PFSK-1 (cell line): ENCODE data around the gene SP6.

Experiments
- FOXP2 ChIP-seq: optimal IDR thresholded peaks from 2 replicates; pipeline ENCODE3; 2011; ENCODE audit warnings: borderline replicate concordance, control low read depth, inconsistent platforms; ENCODE audit not compliant: insufficient read depth; ENCODE audit errors: extremely low read length, extremely low read depth
- POLR2AphosphoS5 ChIP-seq: IDR thresholded peaks from 2 replicates; pipeline ENCODE4 v1.6.1; 2012; ENCODE audit warnings: low read depth, mild to moderate bottlenecking, control low read depth, low read length, moderate library complexity
- SIN3A ChIP-seq: IDR thresholded peaks from 2 replicates; pipeline ENCODE4 v1.6.1; 2012; ENCODE audit warnings: mild to moderate bottlenecking, low read length, moderate library complexity, borderline replicate concordance; ENCODE audit not compliant: insufficient read depth
- TAF1 ChIP-seq: IDR thresholded peaks from 2 replicates; pipeline ENCODE4 v1.6.1; 2012; ENCODE audit warnings: low read length, control low read depth, borderline replicate concordance; ENCODE audit not compliant: insufficient read depth
- TF ChIP-seq, protein P1 (sequence below), 2 experiments: IDR thresholded peaks; 2 replicates each; pipeline versions ENCODE4 v1.6.1 to v1.8.0; 2011 to 2012; ENCODE audit warnings: low read depth in 2 of 2, low read length in 2 of 2, control low read depth in 1 of 2, inconsistent platforms in 1 of 2, mild to moderate bottlenecking in 1 of 2, moderate library complexity in 1 of 2; ENCODE audit not compliant: insufficient read depth in 1 of 2

DNA sequence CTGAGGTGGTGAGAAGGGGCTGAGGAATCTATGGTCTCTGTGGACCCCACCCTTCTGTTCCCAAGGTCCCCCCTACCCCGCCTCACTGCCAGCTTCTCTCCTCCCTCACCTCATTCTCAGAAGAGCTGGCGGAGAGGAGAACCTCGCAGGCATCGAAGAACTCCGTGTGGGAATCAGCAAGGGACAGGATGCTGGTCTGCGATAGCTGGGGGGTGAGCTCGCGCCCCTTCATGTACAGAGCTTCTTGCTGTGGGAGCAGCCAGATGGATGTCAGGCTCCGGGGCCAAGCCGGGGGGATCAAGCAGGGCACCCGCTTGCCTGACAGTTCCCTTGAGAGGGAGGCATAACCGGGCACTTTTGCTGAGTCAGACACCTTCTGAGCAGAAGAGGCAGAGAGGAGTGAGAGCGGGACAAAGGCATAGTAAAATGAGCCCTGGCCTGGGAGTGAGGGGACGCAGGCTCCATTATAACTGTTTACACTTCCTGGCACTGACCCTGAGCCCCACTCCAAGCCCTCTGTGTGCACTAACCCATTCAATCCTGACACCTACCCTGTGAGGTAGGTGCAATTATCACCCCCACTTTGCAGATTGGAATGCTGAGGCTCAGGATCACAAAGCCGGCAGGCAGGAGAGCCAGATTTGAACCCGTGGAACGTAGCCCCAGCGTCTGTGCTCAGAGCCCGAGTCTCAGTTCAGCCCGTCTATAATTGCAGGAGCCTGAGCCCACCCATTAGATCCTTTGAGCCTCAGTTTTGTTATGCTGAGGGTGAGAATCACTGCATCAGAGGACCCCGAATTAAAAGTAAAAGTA, 35.7 kb downstream of the SP6 start:
- TF ChIP-seq POLR2AphosphoS5 = no peak
- TF ChIP-seq TAF1 = no peak
- TF ChIP-seq, protein P1, sequence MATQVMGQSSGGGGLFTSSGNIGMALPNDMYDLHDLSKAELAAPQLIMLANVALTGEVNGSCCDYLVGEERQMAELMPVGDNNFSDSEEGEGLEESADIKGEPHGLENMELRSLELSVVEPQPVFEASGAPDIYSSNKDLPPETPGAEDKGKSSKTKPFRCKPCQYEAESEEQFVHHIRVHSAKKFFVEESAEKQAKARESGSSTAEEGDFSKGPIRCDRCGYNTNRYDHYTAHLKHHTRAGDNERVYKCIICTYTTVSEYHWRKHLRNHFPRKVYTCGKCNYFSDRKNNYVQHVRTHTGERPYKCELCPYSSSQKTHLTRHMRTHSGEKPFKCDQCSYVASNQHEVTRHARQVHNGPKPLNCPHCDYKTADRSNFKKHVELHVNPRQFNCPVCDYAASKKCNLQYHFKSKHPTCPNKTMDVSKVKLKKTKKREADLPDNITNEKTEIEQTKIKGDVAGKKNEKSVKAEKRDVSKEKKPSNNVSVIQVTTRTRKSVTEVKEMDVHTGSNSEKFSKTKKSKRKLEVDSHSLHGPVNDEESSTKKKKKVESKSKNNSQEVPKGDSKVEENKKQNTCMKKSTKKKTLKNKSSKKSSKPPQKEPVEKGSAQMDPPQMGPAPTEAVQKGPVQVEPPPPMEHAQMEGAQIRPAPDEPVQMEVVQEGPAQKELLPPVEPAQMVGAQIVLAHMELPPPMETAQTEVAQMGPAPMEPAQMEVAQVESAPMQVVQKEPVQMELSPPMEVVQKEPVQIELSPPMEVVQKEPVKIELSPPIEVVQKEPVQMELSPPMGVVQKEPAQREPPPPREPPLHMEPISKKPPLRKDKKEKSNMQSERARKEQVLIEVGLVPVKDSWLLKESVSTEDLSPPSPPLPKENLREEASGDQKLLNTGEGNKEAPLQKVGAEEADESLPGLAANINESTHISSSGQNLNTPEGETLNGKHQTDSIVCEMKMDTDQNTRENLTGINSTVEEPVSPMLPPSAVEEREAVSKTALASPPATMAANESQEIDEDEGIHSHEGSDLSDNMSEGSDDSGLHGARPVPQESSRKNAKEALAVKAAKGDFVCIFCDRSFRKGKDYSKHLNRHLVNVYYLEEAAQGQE (IDR thresholded peaks at IDR 0.05; ENCODE audit: insufficient read depth in 1 of 2, low read depth in 2 of 2, low read length in 2 of 2) = no peak
- TF ChIP-seq SIN3A = no peak
- TF ChIP-seq FOXP2 = no peak
